Measurements from ENCODE around the gene PCDH9. TPM values are rescaled to one million over a fixed set of nuclear protein-coding genes. Genes with fewer than 3 reads are reported as not detected.

PCDH9 gene
- total RNA-seq, 1 donor from 2014 or later: 0.75 TPM

DNA sequence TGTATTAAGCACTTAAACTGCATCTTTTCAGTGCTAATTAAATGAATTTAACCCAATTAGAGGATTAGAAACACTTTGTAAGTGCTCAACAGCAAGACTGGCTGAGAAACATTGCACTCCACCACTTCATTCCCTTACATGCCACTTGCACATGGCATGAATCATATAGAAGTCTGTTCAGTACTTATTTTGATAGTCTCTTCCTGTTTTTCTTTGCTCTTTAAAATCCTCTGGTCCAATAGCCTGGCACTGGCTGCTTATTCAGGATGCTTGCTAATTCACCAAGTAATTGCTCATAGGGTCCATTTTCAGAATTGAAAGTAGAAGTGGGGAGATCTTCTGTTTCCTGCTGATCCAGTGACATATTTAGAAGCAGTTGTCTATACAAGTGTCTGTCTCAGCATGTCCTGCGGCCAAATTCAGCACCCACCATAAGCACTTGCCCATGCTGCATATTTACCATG is 900.1 kb downstream of the PCDH9 start:
- DNase-seq (ENCODE audit: low read depth): no peak
- no peaks in the 10 kb centered on the region for H3K27me3 ChIP-seq (ENCODE audit: control insufficient read depth, insufficient read depth, low read length)
- no peak overlapping the region for H3K4me3 ChIP-seq (ENCODE audit: low read depth, low read length)
- no peaks in the 10 kb centered on the region for H3K36me3 ChIP-seq (ENCODE audit: control insufficient read depth, insufficient read depth, low read length)
- TF ChIP-seq, protein P1, sequence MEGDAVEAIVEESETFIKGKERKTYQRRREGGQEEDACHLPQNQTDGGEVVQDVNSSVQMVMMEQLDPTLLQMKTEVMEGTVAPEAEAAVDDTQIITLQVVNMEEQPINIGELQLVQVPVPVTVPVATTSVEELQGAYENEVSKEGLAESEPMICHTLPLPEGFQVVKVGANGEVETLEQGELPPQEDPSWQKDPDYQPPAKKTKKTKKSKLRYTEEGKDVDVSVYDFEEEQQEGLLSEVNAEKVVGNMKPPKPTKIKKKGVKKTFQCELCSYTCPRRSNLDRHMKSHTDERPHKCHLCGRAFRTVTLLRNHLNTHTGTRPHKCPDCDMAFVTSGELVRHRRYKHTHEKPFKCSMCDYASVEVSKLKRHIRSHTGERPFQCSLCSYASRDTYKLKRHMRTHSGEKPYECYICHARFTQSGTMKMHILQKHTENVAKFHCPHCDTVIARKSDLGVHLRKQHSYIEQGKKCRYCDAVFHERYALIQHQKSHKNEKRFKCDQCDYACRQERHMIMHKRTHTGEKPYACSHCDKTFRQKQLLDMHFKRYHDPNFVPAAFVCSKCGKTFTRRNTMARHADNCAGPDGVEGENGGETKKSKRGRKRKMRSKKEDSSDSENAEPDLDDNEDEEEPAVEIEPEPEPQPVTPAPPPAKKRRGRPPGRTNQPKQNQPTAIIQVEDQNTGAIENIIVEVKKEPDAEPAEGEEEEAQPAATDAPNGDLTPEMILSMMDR (IDR thresholded peaks at IDR 0.05; ENCODE audit: insufficient read depth, low read length, poor library complexity, severe bottlenecking): no peak

DNA sequence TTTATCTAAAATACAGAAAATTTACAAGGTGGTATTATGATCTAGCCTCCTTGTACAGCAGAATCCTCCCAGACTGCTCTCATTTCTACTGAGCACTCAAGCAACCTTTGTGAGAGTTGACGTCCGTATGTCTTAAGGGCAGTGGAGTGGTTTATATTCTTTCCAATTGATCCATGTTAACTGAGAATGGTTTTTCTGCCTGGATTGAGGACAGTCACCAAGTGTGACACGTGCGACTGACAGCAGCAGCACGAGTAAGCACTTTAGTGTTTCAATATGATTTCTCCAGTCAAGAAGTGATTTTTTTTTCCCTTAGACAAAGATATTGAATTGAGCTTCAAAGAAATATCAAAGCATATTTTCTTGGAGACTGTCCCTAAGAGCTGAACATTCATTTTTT is 901.7 kb downstream of the PCDH9 start:
- Histone ChIP-seq H3K27me3 (ENCODE audit: control insufficient read depth, insufficient read depth, low read length) (no peaks in the 10 kb centered on the region), H3K4me3 (ENCODE audit: low read depth, low read length) (no peak overlapping the region), H3K36me3 (ENCODE audit: control insufficient read depth, insufficient read depth, low read length) (no peaks in the 10 kb centered on the region)
- no peak for DNase-seq (ENCODE audit: low read depth)
- TF ChIP-seq, protein P1 (IDR thresholded peaks at IDR 0.05; ENCODE audit: insufficient read depth, low read length, poor library complexity, severe bottlenecking): no peak

DNA sequence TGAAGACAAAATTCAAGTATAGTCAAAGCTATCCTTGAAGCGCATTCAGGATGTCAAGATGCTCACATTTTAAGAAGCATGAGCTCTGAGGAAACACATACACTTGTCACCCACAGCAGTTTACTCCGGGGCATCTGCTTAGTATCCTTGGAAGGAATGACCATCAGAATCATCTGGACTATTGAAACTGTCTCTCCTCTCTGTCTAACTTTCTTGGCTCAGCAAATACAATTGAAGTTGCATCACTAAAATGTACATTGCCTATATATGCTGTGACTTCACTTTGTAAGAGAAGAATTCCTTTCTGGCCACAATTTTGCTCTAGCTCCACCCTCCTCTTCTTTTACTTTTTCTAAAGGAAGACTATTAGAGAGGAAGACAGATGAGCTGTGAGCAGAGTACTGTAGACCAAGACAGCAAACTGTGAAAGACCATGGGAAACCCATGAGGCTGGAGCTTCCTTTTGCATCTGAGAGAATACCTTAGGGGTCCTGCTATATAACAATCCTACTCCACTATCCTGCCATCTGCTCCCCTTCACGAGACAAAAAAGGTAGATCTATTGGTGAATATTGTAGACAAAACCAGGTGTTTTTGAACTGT is 906.3 kb downstream of the PCDH9 start:
- no peaks in the 10 kb centered on the region for H3K36me3 ChIP-seq (ENCODE audit: control insufficient read depth, insufficient read depth, low read length)
- no peaks in the 10 kb centered on the region for H3K27me3 ChIP-seq (ENCODE audit: control insufficient read depth, insufficient read depth, low read length)
- TF ChIP-seq, protein P1 (IDR thresholded peaks at IDR 0.05; ENCODE audit: insufficient read depth, low read length, poor library complexity, severe bottlenecking): no peak
- H3K4me3 ChIP-seq (ENCODE audit: low read depth, low read length): no peak overlapping the region
- no peak for DNase-seq (ENCODE audit: low read depth)

DNA sequence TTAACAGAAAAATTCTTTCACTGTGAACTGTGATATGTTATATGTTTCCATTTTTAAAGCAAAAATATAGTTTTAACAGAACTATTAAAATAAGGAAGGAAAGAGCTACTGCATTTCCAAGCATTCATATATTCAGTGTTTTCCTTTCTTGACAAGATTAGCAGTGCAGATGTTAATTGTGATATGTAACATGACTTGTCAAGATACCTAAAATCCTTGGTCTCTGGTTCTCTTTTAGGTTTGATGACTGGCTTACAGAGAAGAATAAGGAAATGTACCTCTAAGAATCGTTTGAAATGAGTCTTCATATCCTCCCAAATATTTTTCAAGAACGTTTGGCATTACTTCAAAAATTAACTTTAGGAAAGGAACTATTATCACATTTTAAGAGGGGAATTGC is 907.2 kb downstream of the PCDH9 start:
- no peaks in the 10 kb centered on the region for H3K36me3 ChIP-seq (ENCODE audit: control insufficient read depth, insufficient read depth, low read length)
- H3K27me3 ChIP-seq (ENCODE audit: control insufficient read depth, insufficient read depth, low read length): no peaks in the 10 kb centered on the region
- TF ChIP-seq, protein P1 (IDR thresholded peaks at IDR 0.05; ENCODE audit: insufficient read depth, low read length, poor library complexity, severe bottlenecking): no peak
- H3K4me3 ChIP-seq (ENCODE audit: low read depth, low read length): no peak overlapping the region
- no peak for DNase-seq (ENCODE audit: low read depth)

DNA sequence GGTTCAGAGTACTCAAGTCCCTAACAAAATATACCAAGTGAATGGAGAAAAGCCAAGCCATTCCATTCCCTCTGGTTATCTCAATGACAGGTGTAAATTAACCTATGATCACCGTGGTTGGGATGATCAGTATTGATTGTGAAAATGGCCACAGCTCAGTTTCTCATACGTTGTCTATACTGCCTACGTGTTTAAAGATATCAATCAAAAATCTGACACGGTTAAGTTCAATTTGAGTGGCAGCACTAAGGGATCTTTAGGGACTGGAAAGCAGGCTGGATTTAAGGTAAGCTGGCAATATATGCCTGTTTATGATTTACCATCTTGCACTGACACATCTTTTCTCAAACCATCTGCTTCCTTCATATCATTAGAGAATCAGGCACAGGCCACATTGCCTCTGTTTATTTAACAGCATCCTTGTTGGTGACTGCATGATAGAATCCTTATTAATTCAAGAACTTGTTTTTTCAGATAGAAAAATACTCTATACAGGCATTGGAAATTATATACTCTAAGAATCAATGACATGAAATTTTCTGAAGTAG is 907.9 kb downstream of the PCDH9 start:
- no peaks in the 10 kb centered on the region for H3K36me3 ChIP-seq (ENCODE audit: control insufficient read depth, insufficient read depth, low read length)
- no peak for DNase-seq (ENCODE audit: low read depth)
- TF ChIP-seq, protein P1 (IDR thresholded peaks at IDR 0.05; ENCODE audit: insufficient read depth, low read length, poor library complexity, severe bottlenecking): no peak
- H3K27me3 ChIP-seq (ENCODE audit: control insufficient read depth, insufficient read depth, low read length): no peaks in the 10 kb centered on the region
- H3K4me3 ChIP-seq (ENCODE audit: low read depth, low read length): no peak overlapping the region

DNA sequence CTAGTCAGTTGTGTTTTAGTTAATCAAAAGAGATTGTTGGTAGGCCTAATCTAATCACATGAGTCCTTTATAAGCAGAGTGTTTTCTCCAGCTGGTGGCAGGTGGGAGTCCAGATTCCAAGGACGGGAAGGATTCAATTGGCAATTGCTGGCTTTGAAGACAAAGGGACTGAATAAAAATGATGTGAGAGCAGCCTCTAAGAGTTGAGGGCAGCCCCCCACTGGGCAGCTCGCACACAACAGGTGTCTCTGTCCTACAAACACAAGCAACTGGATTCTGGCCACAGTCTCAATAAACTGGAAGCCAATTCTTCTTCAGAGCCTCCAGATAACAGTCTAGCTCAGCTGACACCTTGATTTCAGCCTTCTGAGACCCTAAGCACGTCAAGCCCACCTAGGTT is 915.2 kb downstream of the PCDH9 start:
- TF ChIP-seq, protein P1 (IDR thresholded peaks at IDR 0.05; ENCODE audit: insufficient read depth, low read length, poor library complexity, severe bottlenecking): no peak
- no peak for DNase-seq (ENCODE audit: low read depth)
- no peaks in the 10 kb centered on the region for H3K27me3 ChIP-seq (ENCODE audit: control insufficient read depth, insufficient read depth, low read length)
- no peak overlapping the region for H3K4me3 ChIP-seq (ENCODE audit: low read depth, low read length)
- H3K36me3 ChIP-seq (ENCODE audit: control insufficient read depth, insufficient read depth, low read length): no peaks in the 10 kb centered on the region

Data from kidney epithelial cell (primary cell).